SK-N-SH (cell line): ENCODE data around the gene C13orf46. TPM values are rescaled to one million over a fixed set of nuclear protein-coding genes. Genes with fewer than 3 reads are reported as not detected.

ENCODE experiments used
- CTCF ChIA-PET: fragments of 300-600, 350-600 bp; formaldehyde crosslinking; extraction: SDS; loops from one replicate; lab custom pipeline; 2021; lab: Yijun Ruan, JAX
- POLR2A ChIA-PET: fragments of 350-600 bp; sonication (Branson Sonifier 250); formaldehyde crosslinking; extraction: SDS; loops from one replicate; lab custom pipeline; 2020; ENCODE audit warnings: antibody characterized with exemption, inconsistent platforms; lab: Yijun Ruan, JAX
- DNase-seq: peaks from one replicate; pipeline ENCODE4 v3.0.0; 2012
- H2AFZ ChIP-seq: fragments of 200-600 bp; sonication (generic); 2 replicates; pipeline ENCODE4 v1.8.1; 2016; ENCODE audit warnings: antibody characterized with exemption, mild to moderate bottlenecking, low read depth
- H3F3A ChIP-seq: fragments of 200-600 bp; sonication (generic); replicated peaks from 2 replicates; pipeline ENCODE3; 2016; ENCODE audit warnings: antibody characterized with exemption, mild to moderate bottlenecking; ENCODE audit not compliant: insufficient read depth
- H3K27ac ChIP-seq, 2 experiments: fragments of 200-500 bp in 1 of 2; fragments of 200-600 bp in 1 of 2; sonication (Bioruptor generic) in 1 of 2; sonication (generic), shearing (Covaris generic) in 1 of 2; 2 replicates each; pipeline versions ENCODE4 v1.5.1 to v1.6.1; 2014 to 2016; ENCODE audit warnings: low read depth in 2 of 2, inconsistent platforms in 1 of 2, low read length in 1 of 2, mild to moderate bottlenecking in 1 of 2, mixed read lengths in 1 of 2
- H3K27me3 ChIP-seq: fragments of 200-600 bp; sonication (generic), shearing (Covaris generic); 2 replicates; pipeline ENCODE4 v1.6.1; 2016; ENCODE audit warnings: mixed run types; ENCODE audit not compliant: insufficient read depth
- H3K36me3 ChIP-seq, 2 experiments: fragments of 200-500 bp in 1 of 2; fragments of 200-600 bp in 1 of 2; sonication (Bioruptor generic) in 1 of 2; sonication (generic) in 1 of 2; replicated peaks in 1 of 2; 2 replicates each; pipeline versions ENCODE3 to v1.5.1; 2014 to 2016; ENCODE audit warnings: low read length in 1 of 2, mild to moderate bottlenecking in 1 of 2; ENCODE audit not compliant: insufficient read depth in 2 of 2, control insufficient read depth in 1 of 2
- H3K4me1 ChIP-seq, 2 experiments: fragments of 200-500 bp in 1 of 2; fragments of 200-600 bp in 1 of 2; sonication (Bioruptor generic) in 1 of 2; sonication (generic), shearing (Covaris generic) in 1 of 2; 2 replicates each; pipeline versions ENCODE4 v1.5.1 to v1.6.1; 2014 to 2016; ENCODE audit warnings: low read depth in 1 of 2, low read length in 1 of 2, mixed run types in 1 of 2; ENCODE audit not compliant: insufficient read depth in 2 of 2, control insufficient read depth in 1 of 2
- H3K4me2 ChIP-seq: fragments of 200-600 bp; sonication (generic), shearing (Covaris generic); 2 replicates; pipeline ENCODE4 v1.6.1; 2017; ENCODE audit warnings: mixed run types
- H3K4me3 ChIP-seq, 2 experiments: fragments of 200-500 bp in 1 of 2; fragments of 200-600 bp in 1 of 2; sonication (Bioruptor generic) in 1 of 2; sonication (generic), shearing (Covaris generic) in 1 of 2; 2 replicates each; pipeline versions ENCODE4 v1.5.1 to v1.8.1; 2014 to 2016; ENCODE audit warnings: low read depth in 2 of 2, inconsistent platforms in 1 of 2, low read length in 1 of 2, mild to moderate bottlenecking in 1 of 2, mixed read lengths in 1 of 2, moderate library complexity in 1 of 2
- H3K79me2 ChIP-seq: fragments of 200-600 bp; sonication (generic); 2 replicates; pipeline ENCODE4 v1.8.1; 2017; ENCODE audit warnings: mild to moderate bottlenecking; ENCODE audit not compliant: insufficient read depth
- H3K9ac ChIP-seq: fragments of 200-600 bp; sonication (generic); 2 replicates; pipeline ENCODE4 v1.6.1; 2017; ENCODE audit warnings: mixed run types
- H3K9me2 ChIP-seq: fragments of 200-600 bp; sonication (generic); 2 replicates; pipeline ENCODE4 v1.6.1; 2017; ENCODE audit warnings: mixed run types
- H3K9me3 ChIP-seq: fragments of 200-600 bp; sonication (generic); 2 replicates; pipeline ENCODE4 v1.6.1; 2017; ENCODE audit warnings: mixed run types, mild to moderate bottlenecking, moderate library complexity
- H4K20me1 ChIP-seq: fragments of 200-600 bp; sonication (generic); 2 replicates; pipeline ENCODE4 v1.6.1; 2017; ENCODE audit warnings: mild to moderate bottlenecking, mixed run types; ENCODE audit not compliant: insufficient read depth
- FOSL2 ChIP-seq: IDR thresholded peaks from 2 replicates; pipeline ENCODE4 v1.4.0; 2012; ENCODE audit warnings: low read depth, mild to moderate bottlenecking, moderate library complexity, borderline replicate concordance
- FOXM1 ChIP-seq: IDR thresholded peaks from 2 replicates; pipeline ENCODE4 v1.4.0; 2012; ENCODE audit warnings: low read depth, mild to moderate bottlenecking
- GABPA ChIP-seq: IDR thresholded peaks from 2 replicates; pipeline ENCODE4 v1.4.0; 2012; ENCODE audit warnings: low read depth, mild to moderate bottlenecking
- IRF3 ChIP-seq: fragments of 150-350 bp; IDR thresholded peaks from 2 replicates; pipeline ENCODE4 v1.6.1; 2016; ENCODE audit warnings: mild to moderate bottlenecking, low read depth, low read length
- JUND ChIP-seq: IDR thresholded peaks from 2 replicates; pipeline ENCODE4 v1.4.0; 2012
- MXI1 ChIP-seq: IDR thresholded peaks from 2 replicates; pipeline ENCODE4 v1.6.1; 2012; ENCODE audit warnings: mild to moderate bottlenecking, low read depth, low read length, improper control_type of control experiment
- NFIC ChIP-seq: IDR thresholded peaks from 2 replicates; pipeline ENCODE4 v1.4.0; 2012; ENCODE audit warnings: borderline replicate concordance
- RXRA ChIP-seq: IDR thresholded peaks from 2 replicates; pipeline ENCODE4 v1.4.0; 2012; ENCODE audit warnings: low read depth, mild to moderate bottlenecking, borderline replicate concordance
- SMC3 ChIP-seq: IDR thresholded peaks from 2 replicates; pipeline ENCODE4 v1.6.1; 2012; ENCODE audit warnings: low read depth, low read length, improper control_type of control experiment
- USF2 ChIP-seq: fragments of 150-350 bp; IDR thresholded peaks from 2 replicates; pipeline ENCODE4 v1.6.1; 2017; ENCODE audit warnings: antibody characterized with exemption, low read length, low read depth, borderline replicate concordance
- YY1 ChIP-seq: IDR thresholded peaks from 2 replicates; pipeline ENCODE4 v1.4.0; 2012; ENCODE audit warnings: low read depth, mild to moderate bottlenecking
- WGBS: methylation state at CpG from one replicate; pipeline ENCODE4 v1.1.6; 2017; ENCODE audit warnings: low lambda C conversion rate; 5-methylcytosine and 5-hydroxymethylcytosine counted together
- polyA plus RNA-seq, 3 experiments: library from polyadenylated mRNA; depleted of rRNA; stranded (reverse); fragments of >200 nt; gene quantifications; 2 replicates each; pipeline ENCODE4 v1.2.3, GENCODE V29; 2012
- TF ChIP-seq, protein P1 (sequence below): IDR thresholded peaks from 2 replicates; pipeline ENCODE4 v1.4.0; 2012; ENCODE audit warnings: low read depth, borderline replicate concordance
- TF ChIP-seq, protein P2 (sequence below): fragments of 200-600 bp; sonication (generic); IDR thresholded peaks from 2 replicates; pipeline ENCODE4 v1.6.1; 2017; ENCODE audit warnings: antibody characterized with exemption, mild to moderate bottlenecking, moderate library complexity

The C13orf46 gene
- polyA plus RNA-seq, 1 of the 3 experiments (the other 2 are of a cell fraction) = 1.7 TPM

- no peaks in the 10 kb centered on the region for H3K9me3 ChIP-seq
- WGBS = 93% methylated on average over 12 of the region's 12 CpGs
- POLR2A ChIA-PET = no interaction called here
- H3K4me1 ChIP-seq = peaks cover 0 to 6% of the 10 kb centered on the region in 2 experiments; a peak in 3 of 4 replicates
- peaks cover 11 to 38% of the 10 kb centered on the region in 2 experiments for H3K36me3 ChIP-seq
- no peak overlapping the region for H2AFZ ChIP-seq
- CTCF ChIA-PET = no interaction called here
- no peak for TF ChIP-seq GABPA
- H3K27ac ChIP-seq = no peak overlapping the region
- no peaks in the 10 kb centered on the region for H3K27me3 ChIP-seq
- H3K9ac ChIP-seq = no peak overlapping the region
- H3K4me2 ChIP-seq = no peak overlapping the region
- no peaks in the 10 kb centered on the region for H3K9me2 ChIP-seq
- peaks cover 8% of the 10 kb centered on the region for H3F3A ChIP-seq
- no peak overlapping the region for H3K4me3 ChIP-seq
- no peaks in the 10 kb centered on the region for H4K20me1 ChIP-seq
- no peaks in the 10 kb centered on the region; the same call in 1 of the 2 replicates for H3K79me2 ChIP-seq
- DNase-seq = no peak
Measured at GRCh38 chr13:113980489-113981064, 6.7 kb upstream of the C13orf46 start.

DNA sequence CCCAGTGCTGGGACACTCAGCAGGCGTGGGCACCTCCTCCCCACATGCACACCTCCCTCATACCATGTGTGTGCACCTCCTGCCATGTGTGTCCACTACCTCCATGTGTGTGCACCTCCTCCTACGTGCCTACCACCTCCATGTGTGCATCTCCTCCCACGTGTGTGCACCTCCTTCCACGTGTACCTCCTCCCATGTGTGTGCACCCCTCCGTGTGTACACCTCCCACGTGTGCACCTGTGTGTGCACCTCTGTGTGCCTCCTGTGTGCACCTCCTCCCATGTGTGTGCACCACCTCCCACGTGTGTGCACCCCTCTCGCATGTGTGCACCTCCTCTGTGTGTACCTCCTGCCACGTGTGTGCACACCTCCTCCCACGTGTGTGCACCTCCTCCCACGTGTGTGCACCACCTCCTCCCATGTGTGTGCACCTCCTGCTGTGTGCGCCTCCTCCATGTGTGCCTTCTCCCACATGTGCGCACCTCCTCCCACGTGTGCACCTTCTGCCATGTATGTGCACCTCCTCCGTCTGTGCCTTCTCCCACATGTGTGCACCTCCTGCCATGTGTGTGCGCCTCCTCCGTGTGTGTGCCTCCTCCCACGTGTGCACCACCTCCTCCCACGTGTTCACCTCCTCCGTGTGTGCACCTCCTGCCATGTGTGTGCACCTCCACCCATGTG, 6.1 kb upstream of the C13orf46 start:
- DNase-seq = no peak
- no peak for TF ChIP-seq NFIC
- H3K27me3 ChIP-seq = no peaks in the 10 kb centered on the region
- peaks cover 11 to 43% of the 10 kb centered on the region in 2 experiments for H3K36me3 ChIP-seq
- WGBS = 93% methylated on average over 19 of the region's 20 CpGs
- ChIA-PET CTCF (no interaction called here), POLR2A (no interaction called here)
- no peak overlapping the region for H3K4me2 ChIP-seq
- H3K4me1 ChIP-seq = peaks cover 0 to 6% of the 10 kb centered on the region in 2 experiments; a peak in 3 of 4 replicates
- no peak overlapping the region for H3K9ac ChIP-seq
- no peaks in the 10 kb centered on the region for H3K9me2 ChIP-seq
- H4K20me1 ChIP-seq = no peaks in the 10 kb centered on the region
- peaks cover 8% of the 10 kb centered on the region for H3F3A ChIP-seq
- H3K9me3 ChIP-seq = no peaks in the 10 kb centered on the region
- H2AFZ ChIP-seq = no peak overlapping the region
- H3K4me3 ChIP-seq = no peak overlapping the region
- no peak overlapping the region for H3K27ac ChIP-seq
- H3K79me2 ChIP-seq = no peaks in the 10 kb centered on the region; the same call in 1 of the 2 replicates

DNA sequence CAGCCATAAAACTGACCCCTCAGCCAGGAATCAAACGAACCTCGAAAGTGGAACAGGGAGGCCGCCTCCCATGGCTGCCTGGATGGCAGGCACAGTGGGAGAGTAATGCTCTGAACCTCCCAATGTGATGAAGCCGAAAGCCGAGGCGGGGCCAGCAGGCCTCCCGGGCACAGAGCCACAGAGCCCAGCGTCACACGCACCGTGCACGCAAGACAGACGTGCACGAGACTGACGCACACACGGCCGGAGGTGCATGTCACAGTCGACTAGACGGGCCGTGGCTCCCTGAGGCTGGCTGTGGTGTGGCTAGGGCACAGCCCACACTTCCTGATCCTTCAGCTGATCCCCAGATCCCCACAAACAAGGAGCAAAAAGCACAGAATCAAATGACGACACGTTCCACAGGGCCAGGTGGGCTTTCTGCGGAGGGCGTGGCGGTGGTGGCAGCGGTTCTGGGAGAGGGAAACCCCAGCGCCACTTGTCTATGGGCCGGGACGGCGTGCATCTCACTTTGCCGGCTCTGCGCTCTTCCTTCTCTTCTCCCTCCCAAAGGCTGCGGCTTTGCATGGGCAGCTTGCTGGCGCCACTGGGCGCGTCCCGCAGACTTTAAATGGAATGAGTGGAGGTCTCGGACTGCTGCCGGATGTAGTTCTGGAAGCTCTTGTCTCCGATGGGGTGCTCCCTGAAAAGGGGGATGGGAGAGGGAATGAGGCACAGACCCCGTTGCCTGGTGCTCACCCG, 5.0 kb upstream of the C13orf46 start:
- H3K79me2 ChIP-seq = no peaks in the 10 kb centered on the region; the same call in 1 of the 2 replicates
- H3K27ac ChIP-seq = no peak overlapping the region
- no peaks in the 10 kb centered on the region for H3K9me2 ChIP-seq
- H3K9me3 ChIP-seq = no peaks in the 10 kb centered on the region
- H3F3A ChIP-seq = peaks cover 8% of the 10 kb centered on the region
- ChIA-PET POLR2A (no interaction called here), CTCF (interaction anchor here (1.1 kb wide), 1 partner anchor 13 kb away, joined by 3 read pairs; no protein-coding TSS in a partner anchor)
- 91% methylated on average over 38 of the region's 41 CpGs for WGBS
- H3K9ac ChIP-seq = no peak overlapping the region
- no peak overlapping the region for H3K4me2 ChIP-seq
- H3K4me1 ChIP-seq = peaks cover 0 to 6% of the 10 kb centered on the region in 2 experiments; a peak in 3 of 4 replicates
- no peak overlapping the region for H3K4me3 ChIP-seq
- no peaks in the 10 kb centered on the region for H4K20me1 ChIP-seq
- H3K36me3 ChIP-seq = peaks cover 11 to 48% of the 10 kb centered on the region in 2 experiments
- H3K27me3 ChIP-seq = no peaks in the 10 kb centered on the region
- DNase-seq = no peak
- H2AFZ ChIP-seq = no peak overlapping the region
- TF ChIP-seq, protein P1, sequence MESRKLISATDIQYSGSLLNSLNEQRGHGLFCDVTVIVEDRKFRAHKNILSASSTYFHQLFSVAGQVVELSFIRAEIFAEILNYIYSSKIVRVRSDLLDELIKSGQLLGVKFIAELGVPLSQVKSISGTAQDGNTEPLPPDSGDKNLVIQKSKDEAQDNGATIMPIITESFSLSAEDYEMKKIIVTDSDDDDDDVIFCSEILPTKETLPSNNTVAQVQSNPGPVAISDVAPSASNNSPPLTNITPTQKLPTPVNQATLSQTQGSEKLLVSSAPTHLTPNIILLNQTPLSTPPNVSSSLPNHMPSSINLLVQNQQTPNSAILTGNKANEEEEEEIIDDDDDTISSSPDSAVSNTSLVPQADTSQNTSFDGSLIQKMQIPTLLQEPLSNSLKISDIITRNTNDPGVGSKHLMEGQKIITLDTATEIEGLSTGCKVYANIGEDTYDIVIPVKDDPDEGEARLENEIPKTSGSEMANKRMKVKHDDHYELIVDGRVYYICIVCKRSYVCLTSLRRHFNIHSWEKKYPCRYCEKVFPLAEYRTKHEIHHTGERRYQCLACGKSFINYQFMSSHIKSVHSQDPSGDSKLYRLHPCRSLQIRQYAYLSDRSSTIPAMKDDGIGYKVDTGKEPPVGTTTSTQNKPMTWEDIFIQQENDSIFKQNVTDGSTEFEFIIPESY = no peak
- no peak for TF ChIP-seq GABPA
- TF ChIP-seq, protein P2, sequence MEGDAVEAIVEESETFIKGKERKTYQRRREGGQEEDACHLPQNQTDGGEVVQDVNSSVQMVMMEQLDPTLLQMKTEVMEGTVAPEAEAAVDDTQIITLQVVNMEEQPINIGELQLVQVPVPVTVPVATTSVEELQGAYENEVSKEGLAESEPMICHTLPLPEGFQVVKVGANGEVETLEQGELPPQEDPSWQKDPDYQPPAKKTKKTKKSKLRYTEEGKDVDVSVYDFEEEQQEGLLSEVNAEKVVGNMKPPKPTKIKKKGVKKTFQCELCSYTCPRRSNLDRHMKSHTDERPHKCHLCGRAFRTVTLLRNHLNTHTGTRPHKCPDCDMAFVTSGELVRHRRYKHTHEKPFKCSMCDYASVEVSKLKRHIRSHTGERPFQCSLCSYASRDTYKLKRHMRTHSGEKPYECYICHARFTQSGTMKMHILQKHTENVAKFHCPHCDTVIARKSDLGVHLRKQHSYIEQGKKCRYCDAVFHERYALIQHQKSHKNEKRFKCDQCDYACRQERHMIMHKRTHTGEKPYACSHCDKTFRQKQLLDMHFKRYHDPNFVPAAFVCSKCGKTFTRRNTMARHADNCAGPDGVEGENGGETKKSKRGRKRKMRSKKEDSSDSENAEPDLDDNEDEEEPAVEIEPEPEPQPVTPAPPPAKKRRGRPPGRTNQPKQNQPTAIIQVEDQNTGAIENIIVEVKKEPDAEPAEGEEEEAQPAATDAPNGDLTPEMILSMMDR = no peak
- no peak for TF ChIP-seq YY1
- no peak for TF ChIP-seq MXI1
- no peak for TF ChIP-seq SMC3
- no peak for TF ChIP-seq FOXM1
- TF ChIP-seq IRF3 = no peak
- no peak for TF ChIP-seq USF2
- no peak for TF ChIP-seq JUND
- no peak for TF ChIP-seq FOSL2
- no peak for TF ChIP-seq RXRA
